OCI-LY7 (cell line): Measurements from ENCODE around the gene OR2M5. TPM values are rescaled to one million over a fixed set of nuclear protein-coding genes. Genes with fewer than 3 reads are reported as not detected.

Experiments
- BruUV-seq: library from RNA; stranded (reverse); fragments of 400-500 nt; replicated peaks from 2 replicates; lab custom pipeline; 2021; lab: Mats Ljungman, UMichigan
- CTCF ChIA-PET: fragments of 300-600 bp; sonication (Branson Sonifier 250); formaldehyde crosslinking; loops from one replicate; lab custom pipeline; 2022; ENCODE audit warnings: antibody characterized with exemption; ENCODE audit not compliant: unreplicated experiment; lab: Charles Lee
- POLR2A ChIA-PET: fragments of 300-600 bp; sonication (Branson Sonifier 250); formaldehyde crosslinking; loops from one replicate; lab custom pipeline; 2022; ENCODE audit warnings: antibody characterized with exemption; lab: Charles Lee
- DNase-seq: peaks from one replicate; pipeline ENCODE4 v3.0.0-alpha.2; 2015; ENCODE audit warnings: low spot score
- H2AFZ ChIP-seq: fragments of 200-600 bp; sonication (generic), shearing (Covaris generic); 2 replicates; pipeline ENCODE4 v1.6.1; 2014; ENCODE audit warnings: mild to moderate bottlenecking, antibody characterized with exemption, low read length, moderate library complexity
- H3K27ac ChIP-seq: fragments of 200-600 bp; sonication (generic); 2 replicates; pipeline ENCODE4 v1.5.1; 2014; ENCODE audit warnings: mixed run types, low read depth, mild to moderate bottlenecking, moderate library complexity, low read length, inconsistent platforms; ENCODE audit not compliant: poor library complexity, severe bottlenecking
- H3K36me3 ChIP-seq: fragments of 200-600 bp; sonication (generic); 2 replicates; pipeline ENCODE4 v1.6.1; 2014; ENCODE audit warnings: mild to moderate bottlenecking, antibody characterized with exemption, low read length, moderate library complexity, mixed read lengths; ENCODE audit not compliant: insufficient read depth
- H3K4me1 ChIP-seq: fragments of 200-600 bp; sonication (generic); 2 replicates; pipeline ENCODE4 v1.5.1; 2014; ENCODE audit warnings: mild to moderate bottlenecking, low read length; ENCODE audit not compliant: insufficient read depth, poor library complexity, severe bottlenecking
- H3K4me2 ChIP-seq: fragments of 200-600 bp; sonication (generic); 2 replicates; pipeline ENCODE4 v1.6.1; 2014; ENCODE audit warnings: mild to moderate bottlenecking, low read length
- H3K4me3 ChIP-seq: fragments of 200-600 bp; sonication (generic); 2 replicates; pipeline ENCODE4 v1.5.1; 2014; ENCODE audit warnings: mild to moderate bottlenecking, low read depth, low read length; ENCODE audit not compliant: poor library complexity, severe bottlenecking
- H3K79me2 ChIP-seq: fragments of 200-600 bp; sonication (generic); 2 replicates; pipeline ENCODE4 v1.6.1; 2016; ENCODE audit warnings: low read depth, mild to moderate bottlenecking, low read length, moderate library complexity, mixed read lengths; ENCODE audit not compliant: insufficient read depth
- H3K9me2 ChIP-seq: fragments of 200-600 bp; sonication (generic); 2 replicates; pipeline ENCODE4 v1.6.1; 2016; ENCODE audit warnings: mild to moderate bottlenecking, low read length, mixed read lengths; ENCODE audit not compliant: insufficient read depth
- H3K9me3 ChIP-seq: fragments of 200-600 bp; sonication (generic); 2 replicates; pipeline ENCODE4 v1.6.1; 2014; ENCODE audit warnings: mild to moderate bottlenecking, mixed run types, low read length, mixed read lengths
- H4K20me1 ChIP-seq: fragments of 200-600 bp; sonication (generic); 2 replicates; pipeline ENCODE4 v1.6.1; 2014; ENCODE audit warnings: mild to moderate bottlenecking, antibody characterized with exemption, low read length, moderate library complexity, mixed read lengths; ENCODE audit not compliant: insufficient read depth
- EZH2phosphoT487 ChIP-seq: fragments of 200-600 bp; sonication (generic); IDR thresholded peaks from 2 replicates; pipeline ENCODE4 v1.6.1; 2018; ENCODE audit warnings: low read depth, borderline replicate concordance, mild to moderate bottlenecking, mixed run types, antibody characterized with exemption, low read length, moderate library complexity, mixed read lengths
- intact Hi-C: fragments of 100-400 bp; cut with micrococcal nuclease; formaldehyde crosslinking; loops from one replicate; pipeline ENCODE4 v1.10.0; 2022; ENCODE audit not compliant: unreplicated experiment
- total RNA-seq, 2 experiments: library from RNA; depleted of rRNA in 1 of 2; stranded (reverse); fragments of >200 nt in 1 of 2; shearing (Covaris generic) in 1 of 2; gene quantifications; 2 replicates each; pipeline ENCODE4 v1.2.3, GENCODE V29; 2014 to 2022
- TF ChIP-seq, protein P1 (sequence below): fragments of 200-600 bp; sonication (generic); conservative IDR thresholded peaks from 2 replicates; pipeline ENCODE4 v1.5.1; 2014; ENCODE audit warnings: mild to moderate bottlenecking, antibody characterized with exemption, low read length, moderate library complexity, mixed read lengths

The OR2M5 gene
- total RNA-seq, 2 experiments from 2014 or later: not detected

DNA sequence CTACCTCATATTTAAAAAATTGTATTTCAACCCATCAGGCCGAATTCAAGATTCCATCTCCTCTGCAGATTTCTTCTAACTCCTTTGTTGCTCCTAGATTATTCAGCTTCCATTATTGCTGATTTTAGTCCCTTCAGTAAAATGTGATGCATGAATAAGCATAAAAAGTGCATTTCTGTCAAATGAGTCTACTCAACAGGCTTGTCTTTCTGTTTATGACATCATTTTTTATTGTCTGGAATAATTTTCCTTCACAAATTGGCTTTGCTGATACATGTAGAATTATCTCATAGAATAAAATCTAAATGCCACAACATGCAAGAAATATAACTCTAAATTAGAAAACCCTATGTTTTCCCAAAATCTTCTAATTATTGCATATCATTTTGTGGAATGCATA, 1.6 kb upstream of the OR2M5 start:
- Histone ChIP-seq H2AFZ (no peak overlapping the region), H3K4me3 (no peak overlapping the region), H3K27ac (no peak overlapping the region), H3K9me3 (no peaks in the 10 kb centered on the region), H3K4me1 (no peaks in the 10 kb centered on the region), H3K9me2 (no peaks in the 10 kb centered on the region), H3K4me2 (no peak overlapping the region), H4K20me1 (no peaks in the 10 kb centered on the region), H3K36me3 (no peaks in the 10 kb centered on the region), H3K79me2 (no peaks in the 10 kb centered on the region)
- no TSS peak for BruUV-seq
- CTCF ChIA-PET: no interaction called here
- POLR2A ChIA-PET: no interaction called here
- DNase-seq: no peak
- intact Hi-C loops: loop anchor here (10.0 kb wide), 1 partner anchor 209 kb away; no protein-coding TSS in a partner anchor
- TF ChIP-seq, protein P1, sequence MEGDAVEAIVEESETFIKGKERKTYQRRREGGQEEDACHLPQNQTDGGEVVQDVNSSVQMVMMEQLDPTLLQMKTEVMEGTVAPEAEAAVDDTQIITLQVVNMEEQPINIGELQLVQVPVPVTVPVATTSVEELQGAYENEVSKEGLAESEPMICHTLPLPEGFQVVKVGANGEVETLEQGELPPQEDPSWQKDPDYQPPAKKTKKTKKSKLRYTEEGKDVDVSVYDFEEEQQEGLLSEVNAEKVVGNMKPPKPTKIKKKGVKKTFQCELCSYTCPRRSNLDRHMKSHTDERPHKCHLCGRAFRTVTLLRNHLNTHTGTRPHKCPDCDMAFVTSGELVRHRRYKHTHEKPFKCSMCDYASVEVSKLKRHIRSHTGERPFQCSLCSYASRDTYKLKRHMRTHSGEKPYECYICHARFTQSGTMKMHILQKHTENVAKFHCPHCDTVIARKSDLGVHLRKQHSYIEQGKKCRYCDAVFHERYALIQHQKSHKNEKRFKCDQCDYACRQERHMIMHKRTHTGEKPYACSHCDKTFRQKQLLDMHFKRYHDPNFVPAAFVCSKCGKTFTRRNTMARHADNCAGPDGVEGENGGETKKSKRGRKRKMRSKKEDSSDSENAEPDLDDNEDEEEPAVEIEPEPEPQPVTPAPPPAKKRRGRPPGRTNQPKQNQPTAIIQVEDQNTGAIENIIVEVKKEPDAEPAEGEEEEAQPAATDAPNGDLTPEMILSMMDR: no peak
- no peak for TF ChIP-seq EZH2phosphoT487

DNA sequence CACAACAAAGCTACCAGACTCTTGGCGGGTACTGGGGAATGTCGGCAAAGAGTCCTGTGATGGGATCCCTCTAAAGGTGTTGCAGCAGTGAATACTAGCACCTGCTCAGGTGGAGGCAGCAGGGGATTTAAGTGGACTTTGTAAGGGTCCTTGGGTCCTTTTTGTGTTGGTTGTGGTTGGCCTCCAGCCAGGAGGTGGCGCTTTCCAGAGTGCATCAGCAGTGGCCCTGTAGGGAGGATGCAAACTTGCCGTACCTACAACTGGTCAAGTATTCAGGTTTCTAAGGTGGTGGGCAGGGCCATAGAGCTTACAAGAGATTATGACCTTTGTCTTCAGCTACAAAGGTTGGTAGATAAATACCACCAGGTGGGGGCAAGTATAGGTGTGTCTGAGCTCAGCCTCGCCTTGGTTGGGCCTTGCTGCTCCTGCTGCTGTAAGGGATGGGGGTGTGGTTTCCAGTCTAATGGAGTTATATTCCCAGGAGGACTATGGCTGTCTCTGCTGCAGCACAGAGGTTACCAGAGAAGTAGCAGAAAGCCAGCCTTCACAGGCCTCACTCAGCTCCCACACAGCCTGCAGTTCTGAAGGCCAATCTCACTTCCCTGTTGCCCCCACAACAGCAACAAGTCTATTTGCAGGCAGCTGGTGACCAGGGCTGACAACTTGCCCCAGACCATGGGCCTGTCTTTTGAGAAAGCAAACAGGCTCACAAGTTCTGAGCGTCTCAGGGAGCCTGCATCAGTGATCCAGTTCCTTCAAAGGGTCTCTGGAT, 7.3 kb downstream of the OR2M5 start:
- CTCF ChIA-PET: no interaction called here

More for the DNA sequence above, 7.3 kb downstream of the OR2M5 start:
- no TSS peak for BruUV-seq
- H3K4me3 ChIP-seq: no peak overlapping the region
- POLR2A ChIA-PET: no interaction called here
- H3K27ac ChIP-seq: no peak overlapping the region
- DNase-seq: no peak
- H3K4me2 ChIP-seq: no peak overlapping the region
- no peaks in the 10 kb centered on the region for H3K79me2 ChIP-seq
- no peaks in the 10 kb centered on the region for H4K20me1 ChIP-seq
- no peaks in the 10 kb centered on the region for H3K4me1 ChIP-seq
- H2AFZ ChIP-seq: no peak overlapping the region
- H3K36me3 ChIP-seq: no peaks in the 10 kb centered on the region
- intact Hi-C loops: no loop called here
- H3K9me3 ChIP-seq: no peaks in the 10 kb centered on the region
- TF ChIP-seq EZH2phosphoT487: no peak
- TF ChIP-seq, protein P1: 0 out of 2 replicates have a peak, but pooled peaks have one; percentile 21
- H3K9me2 ChIP-seq: no peaks in the 10 kb centered on the region
